ENCODE results near the gene PSMD6.

PSMD6 gene

GRCh38 chr3:63976872-63977200, 46.5 kb downstream of the PSMD6 start:
- no peak for DNase-seq (ENCODE audit: low spot score)

GRCh38 chr3:63976161-63976871, 47.0 kb downstream of the PSMD6 start:
- no peak for DNase-seq (ENCODE audit: low spot score)

GRCh38 chr3:63975723-63976122, 47.6 kb downstream of the PSMD6 start:
- no peak for DNase-seq (ENCODE audit: low spot score)

GRCh38 chr3:63974451-63974850, 48.8 kb downstream of the PSMD6 start:
- no peak for DNase-seq (ENCODE audit: low spot score)

- no peak for DNase-seq (ENCODE audit: low spot score)
Measured at GRCh38 chr3:63973406-63973805, 49.9 kb downstream of the PSMD6 start.

GRCh38 chr3:63972987-63973386, 50.3 kb downstream of the PSMD6 start:
- DNase-seq (ENCODE audit: low spot score): no peak

GRCh38 chr3:63972196-63972595, 51.1 kb downstream of the PSMD6 start:
- no peak for DNase-seq (ENCODE audit: low spot score)

GRCh38 chr3:63970631-63971475, 52.4 kb downstream of the PSMD6 start:
- no peak for DNase-seq (ENCODE audit: low spot score)

- no peak for DNase-seq (ENCODE audit: low spot score)
Measured at GRCh38 chr3:63969876-63970275, 53.4 kb downstream of the PSMD6 start.

GRCh38 chr3:63968612-63969350, 54.5 kb downstream of the PSMD6 start:
- DNase-seq (ENCODE audit: low spot score): no peak

- DNase-seq (ENCODE audit: low spot score): no peak
Measured at GRCh38 chr3:63967675-63968611, 55.4 kb downstream of the PSMD6 start.

GRCh38 chr3:63966871-63967270, 56.4 kb downstream of the PSMD6 start:
- no peak for DNase-seq (ENCODE audit: low spot score)

- no peak for DNase-seq (ENCODE audit: low spot score)
Measured at GRCh38 chr3:63966007-63966406, 57.3 kb downstream of the PSMD6 start.

GRCh38 chr3:63964681-63965485, 58.4 kb downstream of the PSMD6 start:
- no peak for DNase-seq (ENCODE audit: low spot score)

- no peak for DNase-seq (ENCODE audit: low spot score)
Measured at GRCh38 chr3:63963496-63963895, 59.8 kb downstream of the PSMD6 start.

GRCh38 chr3:63961891-63962290, 61.4 kb downstream of the PSMD6 start:
- peak; percentile 28 for DNase-seq (ENCODE audit: low spot score)

Data from kidney capillary endothelial cell (primary cell).